Measurements from ENCODE around the gene ACAT1. TPM values are rescaled to one million over a fixed set of nuclear protein-coding genes. Genes with fewer than 3 reads are reported as not detected.

The ACAT1 gene
- total and polyA plus RNA-seq, 10 of the 15 experiments (the other 5 are each of a cell fraction or from before 2014, with no cell fraction given), result 57.1 to 139 (median 91.2) TPM

DNA sequence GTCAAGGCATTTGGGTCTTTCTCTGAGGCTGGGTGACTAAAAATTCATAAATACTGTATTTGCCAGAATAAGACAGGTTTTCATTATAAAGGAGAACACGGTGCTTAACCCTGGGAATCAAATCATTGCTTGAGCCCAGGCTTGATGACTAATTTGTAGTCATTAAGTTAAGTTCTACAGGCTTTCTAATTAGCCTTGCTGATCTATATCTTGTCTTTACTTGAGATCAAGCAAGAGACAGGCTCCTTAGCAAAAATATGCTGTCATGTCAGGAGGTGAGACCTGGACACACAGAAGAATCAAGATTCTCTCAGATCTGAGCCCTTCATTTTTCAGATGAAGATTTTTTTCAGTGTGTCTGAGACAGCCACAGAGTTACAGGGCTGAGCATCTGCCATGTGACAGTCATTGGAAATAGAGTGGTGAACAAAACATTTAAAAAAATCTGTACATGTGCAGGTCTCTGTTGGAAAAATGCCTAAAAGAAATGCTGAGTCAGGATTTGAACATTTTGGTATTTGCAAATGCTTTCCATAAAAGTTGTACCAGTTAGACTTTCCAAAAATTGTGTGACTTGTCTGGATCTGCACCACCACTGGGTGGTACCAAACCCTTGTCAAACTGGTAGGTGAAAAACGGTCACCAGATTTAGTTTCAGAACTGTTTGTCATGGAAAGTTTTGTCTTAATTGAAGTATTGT is 14.6 kb downstream of the ACAT1 start (continued):
- no peak for TF ChIP-seq IRF3 (IDR thresholded peaks at IDR 0.05)
- no peak for TF ChIP-seq MXI1 (IDR thresholded peaks at IDR 0.05; ENCODE audit: low read depth, low read length)
- TF ChIP-seq RAD21 (IDR thresholded peaks at IDR 0.05; ENCODE audit: insufficient read depth, low read depth, low read length), result peak; percentile 58
- TF ChIP-seq, protein P1, sequence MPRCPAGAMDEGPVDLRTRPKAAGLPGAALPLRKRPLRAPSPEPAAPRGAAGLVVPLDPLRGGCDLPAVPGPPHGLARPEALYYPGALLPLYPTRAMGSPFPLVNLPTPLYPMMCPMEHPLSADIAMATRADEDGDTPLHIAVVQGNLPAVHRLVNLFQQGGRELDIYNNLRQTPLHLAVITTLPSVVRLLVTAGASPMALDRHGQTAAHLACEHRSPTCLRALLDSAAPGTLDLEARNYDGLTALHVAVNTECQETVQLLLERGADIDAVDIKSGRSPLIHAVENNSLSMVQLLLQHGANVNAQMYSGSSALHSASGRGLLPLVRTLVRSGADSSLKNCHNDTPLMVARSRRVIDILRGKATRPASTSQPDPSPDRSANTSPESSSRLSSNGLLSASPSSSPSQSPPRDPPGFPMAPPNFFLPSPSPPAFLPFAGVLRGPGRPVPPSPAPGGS (IDR thresholded peaks at IDR 0.05; ENCODE audit: borderline replicate concordance, insufficient read depth, low read depth, low read length, poor library complexity, severe bottlenecking), result no peak
- TF ChIP-seq, protein P2, sequence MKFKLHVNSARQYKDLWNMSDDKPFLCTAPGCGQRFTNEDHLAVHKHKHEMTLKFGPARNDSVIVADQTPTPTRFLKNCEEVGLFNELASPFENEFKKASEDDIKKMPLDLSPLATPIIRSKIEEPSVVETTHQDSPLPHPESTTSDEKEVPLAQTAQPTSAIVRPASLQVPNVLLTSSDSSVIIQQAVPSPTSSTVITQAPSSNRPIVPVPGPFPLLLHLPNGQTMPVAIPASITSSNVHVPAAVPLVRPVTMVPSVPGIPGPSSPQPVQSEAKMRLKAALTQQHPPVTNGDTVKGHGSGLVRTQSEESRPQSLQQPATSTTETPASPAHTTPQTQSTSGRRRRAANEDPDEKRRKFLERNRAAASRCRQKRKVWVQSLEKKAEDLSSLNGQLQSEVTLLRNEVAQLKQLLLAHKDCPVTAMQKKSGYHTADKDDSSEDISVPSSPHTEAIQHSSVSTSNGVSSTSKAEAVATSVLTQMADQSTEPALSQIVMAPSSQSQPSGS (IDR thresholded peaks at IDR 0.05; ENCODE audit: low read length), result no peak
- no peak for TF ChIP-seq EGR1 (IDR thresholded peaks at IDR 0.05; ENCODE audit: borderline replicate concordance in 1 of 2, low read depth in 2 of 2, low read length in 2 of 2)
- no peak; the same call in 1 of the 2 replicates for TF ChIP-seq RAD51 (IDR thresholded peaks at IDR 0.05)
- no peak for TF ChIP-seq BHLHE40 (IDR thresholded peaks at IDR 0.05; ENCODE audit: borderline replicate concordance in 1 of 2, low read depth in 2 of 2, low read length in 1 of 2)
- TF ChIP-seq IKZF1 (conservative IDR thresholded peaks at IDR 0.05), result no peak
- TF ChIP-seq BACH1 (IDR thresholded peaks at IDR 0.05; ENCODE audit: borderline replicate concordance), result peak; percentile 67; the same call in 1 of the 2 replicates
- no peak for TF ChIP-seq E4F1 (IDR thresholded peaks at IDR 0.05; ENCODE audit: borderline replicate concordance, partially characterized antibody)
- no peak for TF ChIP-seq CBX3 (IDR thresholded peaks at IDR 0.05; ENCODE audit: borderline replicate concordance, low read depth)
- TF ChIP-seq CHD2 (IDR thresholded peaks at IDR 0.05; ENCODE audit: borderline replicate concordance, low read depth, low read length), result no peak
- TF ChIP-seq SREBF2 (IDR thresholded peaks at IDR 0.05; ENCODE audit: low read length), result no peak
- no peak for TF ChIP-seq ZBTB33 (IDR thresholded peaks at IDR 0.05)
- peak; percentile 48 for TF ChIP-seq SMC3 (IDR thresholded peaks at IDR 0.05; ENCODE audit: borderline replicate concordance, low read length)
- no peak for TF ChIP-seq HDGF (IDR thresholded peaks at IDR 0.05)
- no peak for TF ChIP-seq IKZF2 (IDR thresholded peaks at IDR 0.05)
